ELF-1 (cell line): ENCODE data around the gene NKIRAS2.
A peak's percentile ranks its signal among the peaks of the same experiment; 100 is the strongest.
"Not testable (repeated sequence)": the region's sequence is repeated elsewhere in the genome, so short reads cannot be mapped to it uniquely, and the experiment has no call there.

Source experiments
- DNase-seq: peaks from one replicate; pipeline ENCODE4 v3.0.0-alpha.2; 2016; ENCODE audit warnings: low read depth, low spot score

Gene NKIRAS2

DNA sequence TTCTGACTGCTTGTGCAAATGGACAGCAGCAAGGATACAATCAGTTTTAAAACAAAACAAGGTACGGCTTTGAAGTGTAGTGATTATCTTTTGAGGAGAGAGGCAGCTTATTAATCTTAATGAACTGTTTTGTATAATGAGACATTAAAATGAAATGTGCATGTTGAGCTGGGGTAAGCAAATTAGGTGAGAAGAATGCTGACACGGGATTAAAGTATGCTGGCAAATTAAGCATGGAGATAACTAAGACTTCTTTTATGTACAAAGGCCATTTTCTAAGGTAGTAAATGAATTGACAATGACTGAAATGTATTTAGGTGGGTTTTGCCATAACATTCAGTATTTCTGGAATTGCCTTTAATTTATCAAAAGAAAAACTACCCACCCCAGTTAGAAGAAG, 21.4 kb upstream of the NKIRAS2 start:
- DNase-seq: no peak

DNA sequence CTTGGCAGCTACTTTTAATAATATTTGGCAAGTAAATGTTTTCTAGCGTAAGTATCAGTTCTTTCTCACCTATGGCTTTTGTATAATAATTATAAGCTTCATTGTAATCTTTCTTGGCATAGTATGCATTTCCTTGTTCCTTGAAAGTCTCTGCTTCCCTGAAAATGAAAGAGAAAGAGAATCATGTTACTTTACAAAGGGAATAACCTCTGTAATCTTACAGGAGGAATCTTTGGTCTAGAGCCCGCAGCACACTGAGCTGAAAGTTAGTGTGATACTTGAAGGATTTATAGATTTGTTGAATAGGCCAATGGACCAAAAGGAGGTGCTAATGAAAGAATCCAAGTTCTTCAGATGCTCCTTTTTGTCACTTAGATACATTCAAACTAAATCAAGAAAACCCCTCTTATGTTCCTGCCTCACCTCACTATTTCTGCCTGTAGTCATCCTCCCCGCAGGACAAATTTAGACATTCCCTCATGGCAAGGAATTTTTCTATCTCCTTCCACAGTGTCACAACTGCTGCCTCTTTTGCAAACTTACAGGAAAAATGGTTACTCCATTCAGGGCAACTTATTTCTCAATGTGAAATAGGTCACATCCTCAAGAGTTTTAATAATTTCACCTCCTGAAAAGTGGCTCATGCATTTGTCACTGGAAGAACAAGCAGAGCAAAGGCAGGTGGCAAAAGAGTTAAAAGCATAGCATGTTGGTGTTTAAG, 19.3 kb upstream of the NKIRAS2 start:
- DNase-seq: no peak

DNA sequence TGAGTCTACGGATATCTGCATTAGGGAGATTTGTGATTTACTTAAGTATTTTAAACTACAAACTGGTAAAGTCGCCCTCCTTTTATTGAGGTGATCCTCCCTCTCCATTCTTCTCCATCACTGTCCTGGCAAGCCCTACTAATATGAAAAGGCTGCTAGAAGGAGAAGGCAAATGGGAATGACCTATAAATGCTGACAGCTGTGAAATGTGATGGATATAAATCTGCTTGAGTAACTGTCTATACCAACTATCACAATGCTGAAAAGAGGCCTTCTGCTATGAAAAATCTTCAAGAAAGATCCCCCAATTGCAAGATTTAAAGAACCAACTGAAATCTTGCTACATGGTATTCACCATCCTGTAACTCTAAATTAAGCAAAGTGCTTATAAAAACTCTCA, 18.2 kb upstream of the NKIRAS2 start:
- no peak for DNase-seq

DNA sequence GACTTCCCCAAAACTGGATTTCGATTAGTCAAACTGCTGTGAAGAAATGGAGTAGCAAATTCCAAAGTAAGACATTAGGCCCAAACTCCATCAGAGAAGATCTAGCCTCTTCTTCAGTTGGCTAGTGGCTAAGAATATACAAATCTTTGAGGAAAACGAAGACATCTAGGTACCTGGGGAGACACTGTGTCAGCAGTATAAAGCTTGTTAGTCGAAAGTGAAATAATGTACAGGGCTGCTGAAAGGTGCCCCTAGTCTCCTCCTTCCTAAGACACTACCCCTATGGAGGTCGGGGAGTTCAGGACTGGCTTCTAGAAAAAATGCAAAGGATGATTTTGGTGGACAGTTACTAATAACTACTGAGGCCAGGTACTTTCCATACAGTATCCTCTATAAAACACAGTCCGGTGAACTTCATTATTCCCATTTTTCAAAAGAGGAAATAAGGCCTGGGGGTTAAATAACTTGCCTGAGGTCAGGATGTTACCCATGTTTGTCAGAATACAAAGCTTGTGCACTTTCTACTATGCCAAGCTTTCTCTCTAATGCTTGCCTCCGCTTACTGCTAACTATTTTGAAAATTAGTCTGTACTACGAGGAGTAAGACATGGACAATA, 17.6 kb upstream of the NKIRAS2 start:
- DNase-seq: no peak

DNA sequence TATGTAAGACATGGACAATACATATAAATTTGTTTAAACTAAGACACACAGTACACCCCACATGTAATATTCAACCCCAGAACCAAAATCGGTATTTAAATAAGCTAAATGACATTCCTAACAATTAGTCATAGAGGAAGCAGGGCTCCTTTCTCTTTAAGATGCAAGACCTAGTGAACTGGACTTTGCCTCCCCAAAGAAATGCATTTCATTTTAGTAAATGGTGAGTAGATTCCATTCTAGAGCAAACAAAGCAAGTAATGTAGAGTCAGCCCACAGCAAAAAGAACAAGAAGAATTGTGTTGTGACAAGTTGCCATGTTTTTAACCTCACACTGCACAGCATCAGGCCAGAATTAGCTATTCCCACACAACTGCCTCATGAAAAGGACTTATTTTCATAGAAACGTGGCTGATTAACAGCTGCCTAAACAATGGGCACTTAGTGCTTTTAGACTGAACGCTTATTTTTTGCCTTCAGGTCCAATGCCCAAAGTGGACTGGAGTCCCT, 17.0 kb upstream of the NKIRAS2 start:
- DNase-seq: no peak

DNA sequence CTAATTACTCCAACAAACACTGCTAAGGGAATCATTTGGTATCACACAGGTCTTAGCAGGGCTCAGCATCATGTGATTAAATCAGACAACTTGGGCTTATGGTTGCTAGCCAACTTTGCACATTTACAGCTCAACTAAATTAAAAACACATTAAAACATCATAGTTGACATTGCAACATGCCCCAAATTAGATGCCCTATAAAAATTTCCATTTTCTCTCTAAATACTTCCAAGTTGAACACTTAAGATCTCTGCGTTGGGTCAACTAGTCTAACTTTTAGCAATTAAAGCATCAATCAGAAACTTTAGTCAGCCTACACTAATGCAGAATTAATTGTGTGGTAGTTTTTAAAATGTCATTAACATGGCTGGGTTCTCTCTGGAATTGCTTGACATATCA, 14.7 kb upstream of the NKIRAS2 start:
- DNase-seq: no peak

DNA sequence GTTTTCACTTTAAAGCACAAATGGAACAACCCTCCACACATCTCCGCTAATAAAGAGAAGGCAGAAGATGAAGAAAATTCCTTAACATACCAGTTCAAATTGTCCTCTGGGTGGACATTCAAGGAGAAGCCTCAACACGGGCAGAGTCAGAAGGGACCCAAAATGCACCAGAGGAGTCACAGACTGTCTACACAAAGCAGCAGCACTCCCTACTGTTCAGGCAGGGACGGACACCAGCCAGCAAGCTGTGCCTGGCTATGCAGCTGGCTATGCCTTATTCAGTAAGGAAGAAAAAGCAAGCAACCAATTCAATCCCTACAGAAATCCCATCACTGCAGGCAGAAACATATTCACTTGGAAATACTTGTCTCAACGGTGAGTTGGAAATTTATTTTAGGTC, 10.7 kb upstream of the NKIRAS2 start:
- no peak for DNase-seq

DNA sequence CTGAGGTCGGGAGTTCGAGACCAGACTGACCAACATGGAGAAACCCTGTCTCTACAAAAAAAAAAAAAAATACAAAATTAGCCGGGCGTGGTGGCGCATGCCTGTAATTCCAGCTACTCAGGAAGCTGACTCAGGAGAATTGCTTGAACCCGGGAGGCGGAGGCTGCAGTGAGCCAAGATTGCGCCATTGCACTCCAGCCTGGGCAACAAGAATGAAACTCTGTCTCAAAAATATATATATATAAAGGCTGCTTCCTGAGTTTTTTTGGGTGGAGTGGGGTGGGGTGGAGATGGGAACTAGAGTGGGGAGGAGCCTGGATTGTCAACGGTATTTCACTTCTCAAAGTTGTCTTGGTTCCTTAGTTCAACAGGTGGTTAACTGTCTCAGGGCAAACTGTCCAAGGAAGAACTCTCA, 9.6 kb upstream of the NKIRAS2 start:
- not testable (repeated sequence) for DNase-seq

DNA sequence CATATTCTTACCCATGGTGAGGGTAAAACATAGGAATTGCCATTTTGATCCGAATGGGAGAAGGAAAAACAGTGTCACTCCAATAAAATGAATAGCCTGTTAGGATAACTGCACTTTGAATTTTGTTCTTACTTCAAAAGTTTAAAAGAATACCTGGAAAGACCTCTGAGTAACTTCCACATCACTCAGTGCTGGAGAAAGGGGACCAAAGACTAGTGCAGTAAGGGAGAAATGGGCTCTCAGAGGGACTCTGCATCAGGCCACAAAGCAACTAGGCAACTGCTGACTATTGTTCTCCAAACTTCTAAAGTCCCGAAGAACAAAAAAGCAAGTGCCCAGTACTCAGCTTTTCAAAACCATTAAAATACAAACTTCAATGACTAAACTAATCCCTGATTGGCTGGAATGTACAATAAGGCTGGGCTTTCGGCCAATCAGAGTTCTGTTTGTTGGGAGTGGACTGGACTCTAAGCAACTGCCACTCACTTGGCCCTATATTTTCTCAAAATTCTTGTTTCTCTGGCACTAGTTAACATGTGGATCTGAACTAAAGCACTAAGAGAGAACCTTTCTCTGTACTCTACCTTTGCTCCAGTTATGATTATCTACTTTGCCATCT, 8.9 kb upstream of the NKIRAS2 start:
- DNase-seq: peak; percentile 34

DNA sequence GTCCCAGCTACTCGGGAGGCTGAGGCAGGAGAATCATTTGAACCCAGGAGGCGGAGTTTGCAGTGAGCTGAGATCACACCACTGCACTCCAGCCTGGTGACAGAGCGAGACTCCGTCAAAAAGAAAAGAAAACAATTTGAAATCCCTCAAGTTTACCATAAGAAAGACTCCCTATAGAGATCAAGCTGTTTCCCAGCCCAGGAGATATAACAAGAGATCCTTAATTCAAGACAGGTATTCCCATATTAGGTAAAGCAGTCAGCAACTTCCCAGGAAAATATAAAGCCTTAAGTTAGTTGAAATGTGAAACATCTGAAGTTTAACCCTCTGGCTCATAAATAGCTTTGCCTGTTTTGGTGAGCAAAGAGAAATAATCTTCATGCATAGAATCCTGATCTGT, 7.5 kb upstream of the NKIRAS2 start:
- DNase-seq: peak; percentile 61

DNA sequence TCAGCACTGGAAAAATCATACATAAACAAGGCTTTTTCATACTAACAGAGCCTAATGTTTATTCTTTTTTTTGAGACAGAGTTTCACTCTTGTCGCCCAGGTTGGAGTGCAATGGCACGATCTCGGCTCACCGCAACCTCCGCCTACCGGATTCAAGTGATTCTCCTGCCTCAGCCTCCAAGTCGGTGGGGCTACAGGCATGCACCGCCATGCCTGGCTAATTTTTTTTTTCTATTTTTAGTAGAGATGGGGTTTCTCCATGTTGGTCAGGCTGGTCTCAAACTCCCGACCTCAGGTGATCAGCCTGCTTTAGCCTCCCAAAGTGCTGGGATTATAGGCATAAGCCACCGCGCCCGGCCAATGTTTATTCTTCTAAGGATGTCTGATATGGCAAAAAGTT, 6.2 kb upstream of the NKIRAS2 start:
- DNase-seq: not testable (repeated sequence)

DNA sequence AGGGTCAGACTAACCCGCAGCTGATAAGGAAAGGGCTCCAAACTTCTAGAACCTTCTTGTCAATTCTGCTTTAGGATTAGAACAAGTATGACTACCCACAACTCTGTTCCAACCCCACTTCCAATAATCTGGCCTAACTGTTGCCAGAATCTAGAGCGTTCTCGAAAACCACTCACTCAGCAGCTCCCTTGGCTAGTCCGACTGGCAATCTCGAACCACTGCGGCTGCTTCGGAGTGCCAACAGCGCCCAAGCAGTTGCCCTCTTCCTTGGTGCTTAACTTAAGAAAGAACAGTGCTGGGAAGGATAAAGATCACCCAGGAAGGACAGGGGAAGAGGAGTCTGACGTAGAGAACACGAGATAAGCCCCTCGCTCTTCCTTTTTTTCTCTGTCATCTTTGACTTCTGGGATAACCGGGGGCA, 3.5 kb upstream of the NKIRAS2 start:
- DNase-seq: peak; percentile 43

DNA sequence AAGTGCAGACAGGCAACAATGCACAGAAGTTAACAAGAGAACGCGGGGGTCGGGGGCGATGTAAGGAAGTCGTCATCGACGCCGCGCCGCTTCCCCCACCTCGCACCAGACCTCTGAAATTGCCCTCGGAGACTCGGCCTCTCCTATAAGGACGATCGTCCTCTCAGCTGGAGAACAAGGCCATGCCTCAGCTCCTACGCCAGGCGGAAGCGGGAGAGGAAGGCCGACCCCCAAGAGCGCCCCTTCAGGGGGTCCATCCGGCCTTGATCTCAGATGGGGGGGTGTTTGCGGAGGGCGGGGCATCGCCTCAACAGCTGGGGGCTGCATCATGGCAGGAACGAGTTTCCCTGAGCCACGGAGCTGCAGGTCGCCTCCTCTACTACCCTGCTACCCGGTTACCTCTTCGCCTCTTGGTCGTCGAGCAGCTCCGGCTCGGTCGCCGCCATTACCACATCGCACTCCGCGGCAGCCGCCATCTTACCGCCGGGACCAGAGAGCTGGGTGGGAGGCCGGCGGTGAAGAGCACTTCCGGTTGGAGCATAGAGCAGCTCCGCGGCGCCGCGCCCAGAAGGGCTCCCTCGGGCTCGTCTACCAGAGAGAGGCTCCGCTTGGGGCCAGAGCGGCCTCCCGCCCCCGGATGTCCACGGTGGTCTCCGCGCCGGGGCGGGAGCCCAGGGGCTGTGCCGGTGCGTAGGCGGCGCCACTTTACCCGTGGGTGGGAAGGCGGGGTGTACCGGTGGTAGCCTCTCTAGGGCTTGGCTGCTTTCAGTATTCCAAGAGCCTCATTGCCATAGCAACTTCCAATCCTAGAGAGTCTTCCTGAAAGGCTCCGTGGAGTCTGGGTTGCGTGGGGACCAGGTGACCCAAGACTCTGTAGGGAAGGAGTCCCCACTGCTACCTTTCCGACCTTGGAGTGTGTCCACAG, 2.7 kb upstream of the NKIRAS2 start, which contains the start of gene DNAJC7:
TSS of gene DNAJC7 (minus strand) at position 499 of the 925 bp plus-strand sequence. CDS start at position 476, 23 bp downstream.
- peak; percentile 95 for DNase-seq

DNA sequence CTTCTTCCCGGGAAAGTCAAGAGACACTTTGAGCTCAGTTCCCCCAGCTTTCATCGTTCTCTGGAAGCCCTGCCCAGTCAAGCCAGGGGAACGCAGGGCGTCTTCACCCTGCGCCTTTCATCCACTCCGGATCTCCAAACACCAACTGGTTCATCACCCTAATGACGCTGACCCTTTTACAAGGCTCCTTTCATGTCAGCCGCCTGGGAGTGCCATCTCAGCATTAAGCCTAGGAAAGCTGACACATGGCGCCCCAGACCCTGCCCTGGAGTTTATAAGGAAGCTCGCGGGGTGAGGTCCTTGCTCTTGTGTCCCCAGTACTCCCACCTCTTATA, 2.1 kb upstream of the NKIRAS2 start:
- DNase-seq: peak; percentile 75

DNA sequence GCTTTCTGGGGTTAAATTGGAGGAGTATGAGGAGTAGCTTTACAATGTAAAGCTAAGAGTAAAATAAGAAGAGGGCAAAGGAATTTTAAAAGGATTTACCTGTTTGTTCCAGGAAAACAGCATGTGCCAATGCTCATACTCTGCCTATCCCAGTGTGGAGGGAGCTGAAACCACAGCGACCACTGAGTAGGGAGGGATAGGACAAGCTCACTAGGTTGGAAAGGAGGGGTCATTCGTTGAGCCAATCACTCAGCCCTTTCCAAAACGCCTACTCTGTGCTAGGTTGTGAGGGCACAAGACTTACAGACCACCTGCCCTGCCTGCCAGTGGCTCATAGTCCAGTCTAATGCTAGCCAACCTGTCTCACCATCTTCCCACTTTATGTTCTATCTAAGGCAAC, 1.6 kb upstream of the NKIRAS2 start:
- peak; percentile 40 for DNase-seq

DNA sequence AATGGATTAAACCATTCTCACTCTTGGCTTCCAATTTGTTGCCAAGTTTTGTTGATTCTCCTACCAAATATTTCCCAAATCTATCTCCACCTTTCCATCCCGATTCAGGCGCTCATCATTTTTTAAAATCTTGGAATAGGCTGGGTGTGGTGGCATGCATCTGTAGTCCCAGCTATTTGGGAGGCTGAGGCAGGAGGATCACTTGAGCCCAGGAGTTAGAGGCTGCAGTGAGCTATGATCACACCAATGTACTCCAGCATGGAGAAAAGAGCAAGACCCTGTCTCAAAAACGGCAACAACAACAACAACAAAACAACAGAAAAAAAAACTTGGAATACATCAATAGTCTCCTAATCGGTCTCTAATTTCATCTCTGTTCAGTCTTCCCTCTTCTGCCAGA, 902 bp upstream of the NKIRAS2 start:
- no peak for DNase-seq

DNA sequence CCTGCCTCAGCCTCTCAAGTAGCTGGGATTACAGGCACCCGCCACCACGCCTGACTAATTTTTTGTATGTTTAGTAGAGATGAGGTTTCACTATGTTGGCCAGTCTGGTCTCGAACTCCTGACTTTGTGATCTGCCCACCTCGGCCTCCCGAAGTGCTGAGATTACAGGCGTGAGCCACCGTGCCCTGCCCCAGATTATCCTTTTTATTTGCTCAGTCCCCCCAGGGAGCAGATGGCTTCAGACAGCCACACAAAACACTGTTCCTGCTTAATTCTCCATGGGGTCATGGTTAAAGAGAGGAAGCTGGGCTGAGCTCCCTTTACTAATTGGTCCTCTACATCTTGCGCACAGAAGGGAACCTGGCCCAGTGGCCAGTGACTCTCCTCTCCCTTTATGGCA, 955 bp downstream of the NKIRAS2 start:
- not testable (repeated sequence) for DNase-seq

DNA sequence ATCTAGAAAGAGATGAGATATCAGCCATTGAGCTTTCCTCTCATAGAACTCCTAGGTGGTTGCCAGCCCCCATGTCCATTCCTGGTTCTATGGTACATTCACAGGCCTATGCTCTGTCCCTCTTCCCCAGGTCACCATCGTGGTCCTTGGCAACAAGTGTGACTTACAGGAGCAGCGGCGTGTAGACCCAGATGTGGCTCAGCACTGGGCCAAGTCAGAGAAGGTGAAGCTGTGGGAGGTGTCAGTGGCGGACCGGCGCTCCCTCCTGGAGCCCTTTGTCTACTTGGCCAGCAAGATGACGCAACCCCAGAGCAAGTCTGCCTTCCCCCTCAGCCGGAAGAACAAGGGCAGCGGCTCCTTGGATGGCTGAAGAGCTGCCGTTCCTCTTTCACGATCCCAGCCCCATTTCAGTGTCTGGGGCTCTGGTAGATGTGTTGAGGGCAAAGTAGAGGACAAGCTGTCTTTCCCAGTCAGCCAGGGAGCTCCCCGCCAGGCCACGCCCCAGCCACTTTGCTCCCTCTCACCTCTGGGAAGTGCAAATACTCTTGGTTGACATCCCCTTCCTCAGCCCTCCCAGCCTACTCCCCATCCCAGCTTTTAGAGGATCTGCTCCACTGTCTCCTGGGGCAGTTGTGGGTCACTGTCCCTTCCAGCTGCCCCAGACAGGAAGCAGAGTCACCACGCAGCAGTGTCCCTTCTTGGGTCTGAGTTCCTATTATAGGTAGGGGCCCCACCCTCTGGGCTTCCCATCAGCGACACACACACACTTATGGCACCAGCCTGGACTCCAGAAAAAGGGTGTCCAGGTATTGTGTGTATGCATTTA, 3.8 kb downstream of the NKIRAS2 start:
- no peak for DNase-seq

DNA sequence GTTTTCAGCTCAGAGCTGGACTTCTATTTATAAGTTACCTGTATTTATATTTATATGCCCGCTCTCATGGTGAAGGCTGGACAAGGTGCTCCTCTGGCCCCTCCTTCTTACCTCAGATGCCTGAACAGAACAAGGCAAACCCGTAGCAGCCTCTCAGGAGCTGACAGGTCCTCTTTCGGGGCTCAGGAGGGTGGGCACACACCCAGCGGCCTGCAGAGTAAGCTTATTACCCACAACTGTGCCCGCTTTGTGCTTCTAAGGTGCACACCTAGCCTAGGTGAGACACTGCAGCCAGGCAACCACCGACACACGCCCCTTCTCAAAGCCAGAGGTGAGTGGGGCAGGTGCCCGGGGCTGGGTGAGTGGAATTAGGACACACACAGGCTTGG, 5.3 kb downstream of the NKIRAS2 start:
- DNase-seq: no peak

DNA sequence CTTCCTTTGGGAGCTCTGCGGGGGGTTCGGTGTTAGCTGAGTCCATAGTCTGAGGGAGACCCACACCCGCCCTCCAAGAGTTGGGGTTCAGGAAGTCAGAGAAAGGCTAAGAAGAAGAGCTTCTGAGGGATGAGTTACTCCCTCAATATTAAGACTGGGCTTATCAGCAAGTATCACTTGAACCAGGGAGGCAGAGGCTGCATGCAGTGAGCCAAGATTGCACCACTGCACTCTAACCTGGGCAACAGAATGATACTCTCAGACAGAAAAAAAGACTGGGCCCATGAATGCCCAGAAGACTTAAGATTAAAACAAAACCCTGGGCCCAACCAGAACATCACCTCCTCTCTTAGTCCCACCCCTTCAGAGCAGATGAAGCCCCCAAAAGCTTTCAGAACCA, 6.0 kb downstream of the NKIRAS2 start:
- DNase-seq: no peak
